Esophagus muscularis mucosa (tissue), 3 donors: ENCODE measurements around the gene TRAPPC2L.

Experiments used
- POLR2A ChIP-seq: fragments of 450-650 bp; IDR thresholded peaks from one replicate; pipeline ENCODE4 v1.6.1; 2017; ENCODE audit warnings: antibody characterized with exemption, moderate library complexity, mild to moderate bottlenecking, low read depth
- TF ChIP-seq, protein P1 (sequence below), 3 experiments: fragments of 200-600 bp in 2 of 3; fragments of 450-650 bp in 1 of 3; sonication (generic) in 2 of 3; IDR thresholded peaks; one replicate each; pipeline ENCODE4 v1.5.1; 2017 to 2019; ENCODE audit warnings: antibody characterized with exemption in 3 of 3, mild to moderate bottlenecking in 2 of 3, moderate library complexity in 1 of 3

- TF ChIP-seq, protein P1, sequence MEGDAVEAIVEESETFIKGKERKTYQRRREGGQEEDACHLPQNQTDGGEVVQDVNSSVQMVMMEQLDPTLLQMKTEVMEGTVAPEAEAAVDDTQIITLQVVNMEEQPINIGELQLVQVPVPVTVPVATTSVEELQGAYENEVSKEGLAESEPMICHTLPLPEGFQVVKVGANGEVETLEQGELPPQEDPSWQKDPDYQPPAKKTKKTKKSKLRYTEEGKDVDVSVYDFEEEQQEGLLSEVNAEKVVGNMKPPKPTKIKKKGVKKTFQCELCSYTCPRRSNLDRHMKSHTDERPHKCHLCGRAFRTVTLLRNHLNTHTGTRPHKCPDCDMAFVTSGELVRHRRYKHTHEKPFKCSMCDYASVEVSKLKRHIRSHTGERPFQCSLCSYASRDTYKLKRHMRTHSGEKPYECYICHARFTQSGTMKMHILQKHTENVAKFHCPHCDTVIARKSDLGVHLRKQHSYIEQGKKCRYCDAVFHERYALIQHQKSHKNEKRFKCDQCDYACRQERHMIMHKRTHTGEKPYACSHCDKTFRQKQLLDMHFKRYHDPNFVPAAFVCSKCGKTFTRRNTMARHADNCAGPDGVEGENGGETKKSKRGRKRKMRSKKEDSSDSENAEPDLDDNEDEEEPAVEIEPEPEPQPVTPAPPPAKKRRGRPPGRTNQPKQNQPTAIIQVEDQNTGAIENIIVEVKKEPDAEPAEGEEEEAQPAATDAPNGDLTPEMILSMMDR (IDR thresholded peaks at IDR 0.05): no peak
- no peak for TF ChIP-seq POLR2A
Observed at GRCh38 chr16:88847654-88848053, 9.3 kb upstream of the TRAPPC2L start.
